Right ventricle myocardium inferior (tissue), 1 donor: ENCODE data around the gene GRID1. TPM values are rescaled to one million over a fixed set of nuclear protein-coding genes. Genes with fewer than 3 reads are reported as not detected.
A peak's percentile ranks its signal among the peaks of the same experiment; 100 is the strongest.
"Not testable (repeated sequence)": the region's sequence is repeated elsewhere in the genome, so short reads cannot be mapped to it uniquely, and the experiment has no call there.

Experiments
- ATAC-seq: fragments of 200-7000 bp; cut with Tn5 transposase; one replicate; pipeline ENCODE4 v1.9.1; 2020; ENCODE audit warnings: mild to moderate bottlenecking, moderate library complexity
- DNase-seq: peaks from one replicate; pipeline ENCODE4 v3.0.0; 2021; ENCODE audit errors: missing footprints
- intact Hi-C: fragments of 100-400 bp; cut with DNase I; formaldehyde crosslinking; loops from one replicate; pipeline ENCODE4 v1.11.0; 2022
- total RNA-seq: library from RNA; stranded (reverse); fragmentation: NEBNext Ultra II Directional; extraction: Animal tissue kit (Norgen Biotek cat#: 25700); gene quantifications from one replicate; pipeline ENCODE4 v1.2.1, GENCODE V29; 2021
- donor health status: DM: no; HTN: yes; CAD: no; lungs with severe emphysema.

The GRID1 gene
- total RNA-seq, 1 donor from 2014 or later, result 1.3 TPM

DNA sequence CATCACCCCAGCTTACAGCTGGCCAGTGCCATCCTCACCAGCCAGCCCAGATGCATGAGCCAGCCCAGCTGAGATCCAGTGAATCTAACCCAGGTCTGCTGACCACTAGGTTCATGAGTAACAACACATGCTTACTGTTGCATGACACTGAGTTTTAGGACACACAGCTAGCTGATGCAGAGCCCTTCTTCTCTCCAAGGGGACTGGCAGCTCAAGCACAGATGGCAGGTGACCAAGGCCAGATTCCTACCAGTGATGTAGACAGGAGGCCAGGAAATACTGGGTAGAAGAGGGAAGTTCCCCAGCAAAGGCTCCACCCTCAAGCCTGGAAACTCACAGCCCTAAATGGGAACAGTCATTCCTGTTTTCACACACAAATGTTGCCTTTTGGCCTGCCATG is 236.6 kb downstream of the GRID1 start:
- intact Hi-C loops, result no loop called here
- DNase-seq, result no peak
- no peak for ATAC-seq

DNA sequence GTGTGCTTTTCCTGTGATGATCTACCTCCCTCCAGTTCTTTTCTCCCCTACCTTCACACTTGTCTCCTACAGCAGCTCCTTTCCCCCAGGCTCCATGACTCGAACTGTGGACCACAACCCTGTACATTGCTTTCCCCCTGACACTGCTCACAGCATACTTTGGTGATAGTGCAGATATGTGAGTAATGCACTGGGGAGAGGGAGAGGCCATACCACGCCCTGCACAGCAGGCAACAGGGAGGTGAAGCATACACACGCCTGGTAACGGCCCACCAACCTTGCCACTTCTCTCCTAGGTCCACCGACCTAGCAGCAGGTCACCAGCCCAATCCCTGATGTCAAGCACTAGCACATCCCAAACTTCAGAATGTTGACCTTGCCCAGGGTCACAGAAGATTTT is 238.2 kb downstream of the GRID1 start:
- no peak for ATAC-seq
- intact Hi-C loops, result no loop called here
- no peak for DNase-seq

DNA sequence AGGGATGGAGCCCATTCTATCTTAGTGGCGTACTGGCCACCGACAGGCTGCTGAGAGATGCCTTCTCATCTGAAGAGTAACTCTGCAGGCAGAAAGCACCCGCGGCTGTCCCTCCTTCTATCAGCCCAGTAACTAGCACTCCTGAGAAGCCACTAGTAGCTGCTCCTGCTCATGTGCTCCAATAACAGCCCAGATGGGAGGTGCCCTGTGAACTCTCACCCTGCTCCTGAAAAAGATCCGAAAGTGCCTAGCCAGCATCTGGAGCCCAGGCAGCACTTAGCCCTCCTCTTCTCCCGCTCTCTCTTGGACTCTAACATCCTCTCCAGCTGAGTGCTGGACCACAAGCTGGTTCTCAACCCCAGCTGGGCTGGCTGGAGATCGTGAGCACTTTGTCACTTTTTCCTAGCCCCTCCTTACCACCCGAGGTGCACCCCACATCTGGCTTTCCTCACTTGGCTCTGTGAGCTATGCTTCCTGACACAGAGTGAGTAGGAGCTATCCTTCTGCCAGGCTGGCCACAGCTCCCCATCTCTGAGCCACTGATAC is 239.2 kb downstream of the GRID1 start:
- intact Hi-C loops, result no loop called here
- ATAC-seq (no peak), DNase-seq (no peak)

DNA sequence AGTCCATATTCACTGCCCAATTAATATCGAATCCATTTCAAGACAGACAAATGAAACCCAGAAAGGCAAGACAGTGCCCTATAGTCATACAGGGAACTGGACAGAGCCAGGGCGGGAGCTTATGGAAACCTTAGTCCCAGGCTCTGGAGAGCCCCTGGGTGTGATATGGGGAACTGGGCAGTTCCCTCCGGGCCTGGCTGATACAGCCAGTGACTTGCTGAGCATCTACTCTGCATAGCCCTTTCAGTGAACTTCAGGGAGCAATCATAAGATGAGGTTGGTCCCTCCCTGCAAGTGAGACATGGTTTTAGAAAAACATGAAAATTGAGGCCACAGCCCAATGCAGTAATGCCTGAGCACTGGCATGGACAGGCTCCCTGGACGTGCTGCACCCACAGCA is 241.9 kb downstream of the GRID1 start:
- ATAC-seq (no peak), DNase-seq (no peak)
- intact Hi-C loops, result no loop called here

DNA sequence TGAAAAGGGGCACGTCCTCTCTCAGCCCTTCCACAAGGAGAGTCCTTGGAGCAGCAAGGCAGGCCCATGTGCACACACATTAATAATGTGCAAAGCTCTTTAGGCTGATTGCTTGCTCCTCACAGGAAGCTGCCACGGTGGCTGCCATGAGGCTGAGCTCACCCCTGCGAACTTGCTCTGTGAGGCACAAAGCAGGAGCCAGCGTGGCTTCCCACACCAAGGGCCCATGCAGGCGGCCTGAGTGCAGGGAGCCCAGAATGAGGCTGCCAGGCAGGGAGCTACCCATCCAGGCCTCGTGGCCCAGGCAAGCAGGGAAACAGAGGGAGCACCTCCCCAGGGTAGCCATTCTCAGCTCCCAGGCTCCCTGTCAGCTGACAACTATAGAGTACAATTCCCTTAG is 242.9 kb downstream of the GRID1 start:
- ATAC-seq (no peak), DNase-seq (no peak)
- intact Hi-C loops, result no loop called here

DNA sequence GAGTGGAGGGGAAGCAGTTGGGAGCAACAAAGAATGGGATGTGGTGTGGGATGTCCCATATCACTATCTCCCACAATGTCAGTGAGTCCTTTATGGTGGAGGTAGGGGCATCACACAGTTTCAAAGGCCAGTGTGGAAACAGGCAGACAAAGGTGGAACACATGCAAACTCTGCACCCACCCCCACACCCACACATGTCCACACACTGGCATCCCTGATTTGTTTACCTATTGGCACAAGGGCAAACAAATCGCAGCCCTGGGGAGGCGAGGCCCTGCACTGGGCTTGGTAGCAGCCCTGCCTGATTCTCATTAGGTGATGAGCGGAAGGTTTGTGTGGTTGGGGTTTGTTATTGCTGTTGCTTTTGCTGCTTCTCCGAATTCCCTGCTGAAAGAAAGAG is 243.3 kb downstream of the GRID1 start:
- DNase-seq (no peak), ATAC-seq (no peak)
- intact Hi-C loops, result no loop called here

DNA sequence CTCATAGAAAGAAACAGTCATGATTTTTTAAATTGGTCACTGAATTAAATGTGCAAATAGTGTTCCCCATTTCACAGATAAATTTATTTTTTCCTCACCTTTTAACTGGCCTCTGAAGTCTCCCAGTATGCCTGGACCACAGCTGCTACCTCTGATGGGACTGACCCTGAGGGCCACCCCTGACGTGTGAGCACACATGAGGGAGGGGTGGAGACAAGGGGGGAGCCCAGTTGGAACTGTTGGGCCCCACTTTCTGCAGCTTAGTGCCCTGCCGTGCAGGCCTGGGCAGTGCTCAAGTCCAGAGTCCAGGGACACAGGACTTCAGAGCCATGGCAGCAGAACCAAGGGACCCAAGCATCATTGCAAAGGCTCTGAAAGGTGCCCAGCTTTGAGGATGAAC is 243.9 kb downstream of the GRID1 start:
- no peak for ATAC-seq
- intact Hi-C loops, result no loop called here
- DNase-seq, result no peak

DNA sequence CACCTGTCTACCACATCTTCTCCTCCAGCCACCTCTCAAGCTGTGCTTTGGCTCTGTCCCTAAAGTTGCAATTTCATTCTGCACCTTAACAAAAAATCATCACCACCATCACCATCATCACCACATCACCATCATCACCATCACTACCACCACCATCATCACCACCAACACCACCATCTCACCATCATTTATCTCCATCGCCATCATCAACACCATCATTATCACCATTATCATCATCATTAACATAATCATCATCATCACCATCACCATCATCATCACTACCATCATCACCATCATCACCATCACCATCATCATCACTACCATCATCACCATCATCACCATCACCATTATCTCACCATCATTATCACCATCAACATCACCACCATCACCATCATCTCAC is 245.4 kb downstream of the GRID1 start:
- intact Hi-C loops, result no loop called here
- DNase-seq (no peak), ATAC-seq (no peak)

DNA sequence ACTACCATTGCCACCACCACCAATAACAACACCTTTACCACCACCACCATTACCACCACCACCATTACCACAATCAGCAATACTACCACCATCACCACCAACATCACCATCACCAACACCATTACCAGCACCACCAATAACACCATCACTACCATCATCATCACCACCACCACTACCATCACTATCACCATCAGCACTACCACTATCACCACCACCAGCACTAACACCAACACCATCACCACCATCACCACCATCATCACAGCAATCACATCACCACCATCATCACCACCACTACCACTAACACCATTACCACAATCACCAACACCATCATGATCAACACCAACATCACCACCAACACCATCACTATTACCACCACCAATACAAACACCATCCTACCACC is 249.5 kb downstream of the GRID1 start:
- ATAC-seq, result no peak
- intact Hi-C loops, result no loop called here

DNA sequence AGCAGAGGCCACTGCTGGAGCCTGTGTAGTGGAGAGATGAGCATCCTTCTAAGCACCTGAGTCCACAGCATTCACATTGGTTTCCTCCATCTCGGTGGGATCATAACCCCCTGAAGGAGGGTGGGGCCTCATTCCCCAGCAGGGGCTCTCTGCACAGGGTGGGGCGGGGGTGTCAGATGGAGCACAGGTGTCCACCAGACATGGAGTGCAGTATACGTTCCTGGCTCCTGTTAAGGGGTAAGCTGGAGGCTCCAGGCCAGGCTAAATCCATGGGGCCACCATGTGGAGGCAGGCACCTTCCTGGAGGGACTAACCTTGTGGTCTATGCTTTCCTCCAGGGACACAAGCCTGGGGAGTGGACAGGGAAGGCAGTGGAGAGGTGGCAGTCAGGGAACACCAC is 252.6 kb downstream of the GRID1 start:
- DNase-seq, result no peak
- intact Hi-C loops, result no loop called here

More for the DNA sequence above, 249.5 kb downstream of the GRID1 start:
- no peak for DNase-seq

DNA sequence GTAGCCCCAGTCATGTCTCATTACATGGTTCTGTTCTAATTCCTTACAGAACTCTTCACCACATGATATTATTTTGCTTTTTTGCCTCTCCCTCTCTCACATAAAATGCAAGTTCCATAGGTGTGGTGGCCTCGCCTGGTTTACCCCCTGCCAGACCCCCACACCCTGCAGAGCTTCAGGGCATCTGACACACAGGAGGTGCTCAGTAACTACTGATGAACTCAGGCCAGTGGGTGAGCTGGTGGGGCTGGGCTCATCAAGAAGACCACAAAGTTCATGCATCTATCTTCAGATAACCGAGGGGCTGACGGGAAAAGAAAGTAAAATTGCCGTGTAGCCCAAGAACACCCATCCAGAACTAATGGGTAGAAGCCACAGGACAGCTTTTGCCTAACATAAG is 253.1 kb downstream of the GRID1 start:
- intact Hi-C loops, result no loop called here
- DNase-seq (no peak), ATAC-seq (no peak)

More for the DNA sequence above, 252.6 kb downstream of the GRID1 start:
- ATAC-seq, result peak; percentile 34

DNA sequence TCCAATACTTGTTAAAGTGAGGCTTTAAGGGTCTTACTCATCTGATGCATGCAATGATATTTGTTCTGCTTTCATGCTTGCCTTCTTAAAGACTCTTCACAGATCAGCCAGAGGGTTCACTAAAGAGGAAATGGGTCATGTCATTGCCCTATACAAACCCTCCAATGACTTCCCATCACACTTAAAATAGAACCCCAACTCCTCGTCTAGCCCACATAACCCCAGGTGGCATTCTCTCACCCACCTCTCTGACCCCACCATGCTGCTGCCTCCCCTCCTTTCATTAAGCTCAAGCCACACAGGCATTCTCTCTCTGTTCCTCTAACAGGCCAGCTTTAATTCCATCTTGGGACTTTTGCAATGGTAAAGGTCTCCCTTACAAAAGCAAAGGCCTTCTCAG is 253.6 kb downstream of the GRID1 start:
- ATAC-seq (no peak), DNase-seq (no peak)
- intact Hi-C loops, result no loop called here

DNA sequence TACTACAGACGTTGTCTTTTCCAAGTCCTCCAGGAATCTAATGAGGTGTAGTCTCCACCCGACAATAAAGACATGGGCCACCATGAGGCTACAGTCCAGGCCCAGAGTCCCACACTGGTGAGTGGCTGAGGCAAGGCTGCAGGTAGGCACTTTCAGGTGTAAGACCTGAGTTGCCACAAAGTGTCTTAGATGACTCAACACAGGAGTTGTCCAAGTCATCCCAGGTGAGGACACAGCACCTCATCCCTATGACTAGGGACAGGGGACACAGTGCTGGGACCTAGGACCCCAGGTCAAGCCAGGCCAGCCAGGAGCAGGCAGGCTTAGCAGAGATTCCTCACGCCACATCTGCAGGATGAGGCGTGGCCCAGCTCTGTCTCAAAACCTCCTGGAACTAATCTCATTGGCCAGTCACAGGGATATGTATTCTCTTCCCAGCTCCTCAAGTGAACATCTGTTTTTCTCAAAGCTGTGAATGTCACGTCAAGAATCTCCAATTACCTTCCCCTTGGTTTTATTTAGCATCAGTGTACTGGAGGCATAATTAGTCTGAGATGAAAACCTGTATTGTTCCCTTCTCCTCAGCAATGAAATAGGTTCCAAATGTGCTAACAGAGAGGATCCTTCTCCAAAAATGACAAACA is 254.6 kb downstream of the GRID1 start:
- no peak for DNase-seq
- ATAC-seq, result no peak
- intact Hi-C loops, result no loop called here

DNA sequence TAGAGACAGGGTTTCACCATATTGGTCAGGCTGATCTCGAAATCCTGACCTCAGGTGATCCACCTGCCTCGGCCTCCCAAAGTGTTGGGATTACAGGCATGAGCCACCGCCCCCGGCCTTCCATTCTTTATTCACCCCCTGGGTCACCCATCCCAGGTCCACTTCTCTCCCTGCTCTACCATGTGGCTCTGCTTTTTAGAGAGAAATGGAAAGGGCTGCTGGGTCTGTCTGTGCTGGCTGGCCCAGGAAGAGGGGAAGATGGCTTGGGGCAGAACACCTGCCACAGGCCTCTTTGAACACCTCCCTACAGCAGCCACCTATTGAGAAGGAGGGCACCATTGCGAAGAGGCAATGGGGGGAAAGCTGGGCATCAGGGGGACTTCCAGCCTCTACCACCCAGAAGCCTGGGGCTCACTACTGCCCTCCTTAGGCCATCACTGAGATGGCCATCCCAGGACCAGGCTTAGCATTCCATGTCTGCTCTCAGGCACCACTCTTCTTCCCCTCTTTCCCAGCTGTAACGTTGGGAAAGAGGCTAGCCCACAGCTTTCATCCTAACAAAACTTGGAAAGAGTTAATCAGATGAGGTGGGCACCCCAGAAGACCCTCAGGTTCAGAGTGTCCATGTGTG is 256.3 kb downstream of the GRID1 start:
- ATAC-seq, result no peak

DNA sequence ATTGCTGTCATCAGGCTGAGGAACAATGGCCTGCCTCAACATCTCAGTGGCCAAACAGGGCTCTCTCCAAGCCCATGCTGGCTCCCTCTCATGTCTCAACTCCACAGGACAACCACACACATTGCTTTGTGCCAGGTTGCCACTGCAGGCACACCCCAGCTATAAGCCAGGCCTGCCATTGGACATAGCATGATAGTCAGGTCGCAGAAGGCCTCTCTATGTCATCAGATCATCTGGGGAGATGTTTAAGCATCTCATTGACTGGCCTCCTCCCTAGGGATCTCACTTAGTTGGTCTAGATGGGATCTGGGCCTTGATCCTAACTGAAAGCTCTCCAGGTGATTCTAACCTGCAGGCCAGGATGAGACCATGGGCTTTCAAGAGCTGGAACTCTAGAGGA is 257.2 kb downstream of the GRID1 start:
- no peak for ATAC-seq
- intact Hi-C loops, result loop anchor here (10.0 kb wide), 1 partner anchor 255 kb away; the partner anchor contains the start of gene GRID1

More for the DNA sequence above, 256.3 kb downstream of the GRID1 start:
- intact Hi-C loops, result no loop called here
- no peak for DNase-seq

DNA sequence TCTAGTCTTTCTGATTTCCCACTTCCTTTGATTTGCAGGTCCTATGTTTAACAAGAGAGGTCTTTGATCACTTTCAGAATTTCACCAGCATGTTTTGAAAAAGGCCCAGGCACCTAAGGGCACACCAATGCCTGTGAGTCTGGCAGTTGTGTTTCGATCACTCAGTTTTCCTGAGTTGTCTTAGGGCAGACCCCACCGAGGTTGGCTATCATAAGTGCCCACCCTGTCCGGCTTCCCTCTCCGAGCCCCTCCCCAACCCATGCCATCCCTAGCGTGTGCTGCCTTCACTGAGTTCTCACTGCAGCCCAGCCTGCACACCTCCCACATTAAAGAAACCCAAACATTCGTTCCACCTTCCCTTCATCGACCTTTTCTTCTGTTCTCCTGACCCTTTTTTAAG is 257.9 kb downstream of the GRID1 start:
- no peak for DNase-seq
- no peak for ATAC-seq
- intact Hi-C loops, result loop anchor here (10.0 kb wide), 1 partner anchor 256 kb away; the partner anchor contains the start of gene GRID1

More for the DNA sequence above, 257.2 kb downstream of the GRID1 start:
- DNase-seq, result no peak

DNA sequence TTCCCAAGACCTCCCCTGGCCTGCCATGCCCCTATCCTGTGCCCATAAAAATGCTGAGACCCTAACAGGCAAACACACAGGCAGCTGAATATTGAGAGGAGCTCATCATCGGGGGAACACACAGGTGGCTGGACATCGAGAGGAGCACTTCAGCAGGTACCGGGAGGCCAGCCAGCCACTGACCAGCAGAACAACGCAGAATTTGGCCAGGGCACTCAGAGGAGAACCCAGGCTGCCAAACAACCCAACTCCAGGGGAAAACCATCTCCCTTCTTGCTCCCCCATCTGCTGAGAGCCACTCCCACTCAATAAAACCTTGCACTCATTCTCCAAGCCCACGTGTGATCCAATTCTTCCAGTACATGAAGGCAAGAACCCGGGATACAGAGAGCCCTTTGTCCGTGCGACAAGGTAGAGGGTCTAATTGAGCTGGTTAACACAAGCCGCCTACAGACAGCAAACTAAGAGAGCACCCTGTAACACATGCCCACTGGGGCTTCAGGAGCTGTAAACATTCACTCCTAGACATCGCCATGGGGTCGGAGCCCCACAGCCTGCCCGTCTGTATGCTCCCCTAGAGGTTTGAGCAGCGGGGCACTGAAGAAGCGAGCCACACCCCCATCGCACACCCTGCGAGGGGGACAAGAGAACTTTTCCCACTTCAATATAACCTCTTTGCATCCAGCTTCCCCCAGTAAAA is 258.8 kb downstream of the GRID1 start:
- not testable (repeated sequence) for DNase-seq, ATAC-seq
- intact Hi-C loops, result loop anchor here (10.0 kb wide), 1 partner anchor 257 kb away; the partner anchor contains the start of gene GRID1

DNA sequence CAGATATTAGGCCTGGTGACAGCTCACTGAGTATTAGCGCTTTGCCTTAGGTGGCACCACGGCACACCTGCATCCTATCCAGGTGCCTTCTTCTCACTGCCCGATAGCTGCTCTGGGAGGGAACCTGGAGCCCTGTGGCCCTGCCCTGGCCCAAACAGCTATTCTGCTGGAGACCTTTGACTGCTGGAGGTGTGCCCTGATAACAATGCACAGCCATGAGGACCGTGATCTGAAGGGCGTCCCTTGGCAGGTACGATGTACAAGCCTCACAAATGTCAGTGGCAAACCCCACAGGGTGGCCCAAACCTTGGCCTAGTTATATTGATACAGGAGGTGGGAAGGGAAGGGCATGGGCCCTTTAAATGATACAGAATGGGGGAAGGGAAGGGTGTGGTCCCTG is 259.5 kb downstream of the GRID1 start:
- intact Hi-C loops, result loop anchor here (10.0 kb wide), 1 partner anchor 258 kb away; the partner anchor contains the start of gene GRID1
- DNase-seq, result no peak
- no peak for ATAC-seq

DNA sequence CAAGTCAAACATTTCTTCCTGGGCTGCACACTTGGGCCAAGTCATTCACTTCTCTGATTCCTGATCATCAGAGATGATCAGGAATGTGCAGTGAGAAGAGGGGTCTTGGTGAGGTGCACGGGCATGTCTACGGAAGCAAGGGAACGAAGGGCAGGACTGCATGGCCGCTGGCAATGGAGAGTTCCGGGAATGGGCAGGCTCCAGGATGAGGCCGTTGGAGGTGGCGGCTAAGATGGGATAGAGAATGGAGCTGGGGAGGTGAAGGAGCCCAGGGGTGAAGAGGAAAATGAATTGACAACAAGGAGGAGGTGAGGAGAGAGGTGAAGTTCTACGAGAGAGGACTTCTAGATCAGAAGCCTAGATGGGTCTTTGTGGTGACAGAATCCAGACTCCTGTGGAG is 260.0 kb downstream of the GRID1 start:
- intact Hi-C loops, result loop anchor here (10.0 kb wide), 1 partner anchor 258 kb away; the partner anchor contains the start of gene GRID1

More for the DNA sequence above, 260.0 kb downstream of the GRID1 start:
- no peak for DNase-seq
- ATAC-seq, result no peak
